ENCODE measurements around the gene ARHGAP25. TPM values are rescaled to one million over a fixed set of nuclear protein-coding genes. Genes with fewer than 3 reads are reported as not detected.

The ARHGAP25 gene
- total and polyA plus RNA-seq, 8 donors: 6.1 to 43.5 (median 9.3) TPM

- no peaks in the 10 kb centered on the region for H3K4me1 ChIP-seq
- intact Hi-C loops (cut with DNase I): no loop called here
- ATAC-seq (no peak), DNase-seq (no peak)
- no peak overlapping the region for H3K4me3 ChIP-seq
- TF ChIP-seq CTCF (IDR thresholded peaks at IDR 0.05): no peak
- no peaks in the 10 kb centered on the region for H3K9me3 ChIP-seq
- H3K27ac ChIP-seq: no peak overlapping the region
- H3K27me3 ChIP-seq: no peaks in the 10 kb centered on the region
- H3K36me3 ChIP-seq: no peaks in the 10 kb centered on the region
Observed at GRCh38 chr2:68870215-68870614, 135.6 kb downstream of the ARHGAP25 start.

GRCh38 chr2:68871159-68871764 lies 136.7 kb downstream of the ARHGAP25 start, which contains the start of gene BMP10:
Gene BMP10, minus strand, starts transcription at chr2:68871397. Its CDS starts 39 bp downstream, at chr2:68871358.
- no peak for TF ChIP-seq CTCF (IDR thresholded peaks at IDR 0.05)
- intact Hi-C loops (cut with DNase I): no loop called here
- Histone ChIP-seq H3K36me3 (no peaks in the 10 kb centered on the region), H3K27me3 (no peaks in the 10 kb centered on the region), H3K27ac (no peak within 1 kb of the TSS), H3K9me3 (no peaks in the 10 kb centered on the region), H3K4me3 (no peak within 1 kb of the TSS), H3K4me1 (no peaks in the 10 kb centered on the region)
- ATAC-seq (no peak), DNase-seq (no peak)

Other genes with a start within 250 kb of the ARHGAP25 start
- not detected for gene PROKR1, start 91.2 kb upstream of the ARHGAP25 start, total RNA-seq
- under 1 TPM; 0.04 to 0.14 (median 0.09) TPM for gene PROKR1, start 91.2 kb upstream of the ARHGAP25 start, polyA plus RNA-seq (ENCODE audit: insufficient read length in 6 of 6)
- gene BMP10, start 136.6 kb downstream of the ARHGAP25 start, total RNA-seq: not detected
- gene BMP10, start 136.6 kb downstream of the ARHGAP25 start, polyA plus RNA-seq (ENCODE audit: insufficient read length in 6 of 6): not detected
- 100 to 1,000 TPM; 130 to 181 TPM for gene GKN2, start 218.1 kb downstream of the ARHGAP25 start, total RNA-seq
- 1 to 10 TPM; 1.1 to 2.9 (median 1.4) TPM for gene GKN2, start 218.1 kb downstream of the ARHGAP25 start, polyA plus RNA-seq (ENCODE audit: insufficient read length in 6 of 6)
- not detected for gene GKN1, start 239.8 kb downstream of the ARHGAP25 start, total RNA-seq
- gene GKN1, start 239.8 kb downstream of the ARHGAP25 start, polyA plus RNA-seq (ENCODE audit: insufficient read length in 6 of 6): not detected